ENCODE data around the gene ANKH.
A peak's percentile ranks its signal among the peaks of the same experiment; 100 is the strongest.

- TF ChIP-seq CTCF (conservative IDR thresholded peaks at IDR 0.05 in 1 of 2, IDR thresholded peaks at IDR 0.05 in 1 of 2; ENCODE audit: extremely low read depth in 1 of 2, insufficient read depth in 1 of 2, low read depth in 1 of 2, low read length in 2 of 2) = peak in 1 of 2 donors; percentile 11
- no peak for TF ChIP-seq EZH2 (IDR thresholded peaks at IDR 0.05; ENCODE audit: borderline replicate concordance, low read length)
Measured at GRCh38 chr5:14872070-14872989, 752 bp upstream of the ANKH start.
